HG03439 (cell line): ENCODE data around the gene C6orf62.
"Not testable (repeated sequence)": the region's sequence is repeated elsewhere in the genome, so short reads cannot be mapped to it uniquely, and the experiment has no call there.

ENCODE experiments used
- ATAC-seq: cut with Tn5 transposase; IDR thresholded peaks from one replicate; pipeline ENCODE4 v1.9.1; 2021; ENCODE audit warnings: mild to moderate bottlenecking, moderate library complexity; ENCODE audit not compliant: unreplicated experiment

C6orf62 gene

GRCh38 chr6:24719125-24719971 lies at the start of gene C6orf62:
C6orf62 (minus strand) TSS chr6:24719154; CDS start chr6:24718668, 486 bp downstream.
- no peak for ATAC-seq

GRCh38 chr6:24768361-24768760 lies 49.4 kb upstream of the C6orf62 start:
- ATAC-seq, result no peak

GRCh38 chr6:24766680-24767462 lies 47.9 kb upstream of the C6orf62 start:
- ATAC-seq, result no peak

GRCh38 chr6:24765968-24766367 lies 47.0 kb upstream of the C6orf62 start:
- ATAC-seq, result not testable (repeated sequence)

- ATAC-seq, result not testable (repeated sequence)
Measured at GRCh38 chr6:24764833-24765828, 46.2 kb upstream of the C6orf62 start.

- ATAC-seq, result no peak
Measured at GRCh38 chr6:24763578-24763977, 44.6 kb upstream of the C6orf62 start.

- ATAC-seq, result no peak
Measured at GRCh38 chr6:24761851-24762250, 42.9 kb upstream of the C6orf62 start.

- ATAC-seq, result no peak
Measured at GRCh38 chr6:24761193-24761835, 42.4 kb upstream of the C6orf62 start.

- ATAC-seq, result no peak
Measured at GRCh38 chr6:24760210-24760609, 41.3 kb upstream of the C6orf62 start.

- no peak for ATAC-seq
Measured at GRCh38 chr6:24759718-24760117, 40.8 kb upstream of the C6orf62 start.

GRCh38 chr6:24757611-24758010 lies 38.7 kb upstream of the C6orf62 start:
- no peak for ATAC-seq

- no peak for ATAC-seq
Measured at GRCh38 chr6:24755279-24755678, 36.3 kb upstream of the C6orf62 start.

GRCh38 chr6:24754378-24754777 lies 35.4 kb upstream of the C6orf62 start:
- not testable (repeated sequence) for ATAC-seq

GRCh38 chr6:24753545-24753944 lies 34.6 kb upstream of the C6orf62 start:
- ATAC-seq, result no peak

- no peak for ATAC-seq
Measured at GRCh38 chr6:24752917-24753492, 34.1 kb upstream of the C6orf62 start.

GRCh38 chr6:24752503-24752902 lies 33.5 kb upstream of the C6orf62 start:
- no peak for ATAC-seq

GRCh38 chr6:24750878-24751277 lies 31.9 kb upstream of the C6orf62 start:
- ATAC-seq, result not testable (repeated sequence)

- ATAC-seq, result no peak
Measured at GRCh38 chr6:24749297-24749696, 30.3 kb upstream of the C6orf62 start.

GRCh38 chr6:24744911-24745310 lies 26.0 kb upstream of the C6orf62 start:
- ATAC-seq, result no peak

GRCh38 chr6:24743944-24744335 lies 25.0 kb upstream of the C6orf62 start:
- ATAC-seq, result peak; percentile 42
